Coronary artery (tissue), 2 donors: ENCODE measurements around the gene MAP4K3.
A peak's percentile ranks its signal among the peaks of the same experiment; 100 is the strongest.

Experiments used
- DNase-seq: peaks from one replicate; pipeline ENCODE4 v3.0.0-alpha.2; 2017; ENCODE audit warnings: low spot score
- H3K27ac ChIP-seq, 2 donors: fragments of 200-600 bp; sonication (generic); one replicate each; pipeline ENCODE4 v1.5.1; 2016 to 2019
- H3K4me3 ChIP-seq: fragments of 200-600 bp; sonication (generic); 2 replicates; pipeline ENCODE4 v1.5.1; 2016; ENCODE audit warnings: mild to moderate bottlenecking, moderate library complexity
- TF ChIP-seq, protein P1 (sequence below): fragments of 200-600 bp; sonication (generic); IDR thresholded peaks from one replicate; pipeline ENCODE4 v1.5.1; 2019; ENCODE audit warnings: antibody characterized with exemption

The MAP4K3 gene

DNA sequence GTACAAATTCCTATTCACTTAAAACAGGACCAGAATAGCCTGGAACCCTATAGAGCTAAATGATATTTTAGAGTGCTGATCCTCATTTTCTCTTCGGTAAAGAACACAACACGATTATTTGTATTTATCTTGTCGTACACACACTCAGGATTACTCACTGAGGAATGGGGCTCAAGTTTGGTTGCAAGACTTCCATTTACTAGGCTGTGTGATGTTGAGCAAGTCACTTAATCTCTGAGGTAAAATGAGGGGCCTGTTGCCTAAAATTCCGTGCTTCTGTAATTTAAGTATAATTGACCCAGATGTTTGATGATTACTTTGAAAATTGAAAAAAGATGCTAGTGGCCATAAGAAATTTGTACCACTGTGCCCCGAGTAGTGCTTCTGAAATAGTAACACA is 42.6 kb upstream of the MAP4K3 start:
- TF ChIP-seq, protein P1, sequence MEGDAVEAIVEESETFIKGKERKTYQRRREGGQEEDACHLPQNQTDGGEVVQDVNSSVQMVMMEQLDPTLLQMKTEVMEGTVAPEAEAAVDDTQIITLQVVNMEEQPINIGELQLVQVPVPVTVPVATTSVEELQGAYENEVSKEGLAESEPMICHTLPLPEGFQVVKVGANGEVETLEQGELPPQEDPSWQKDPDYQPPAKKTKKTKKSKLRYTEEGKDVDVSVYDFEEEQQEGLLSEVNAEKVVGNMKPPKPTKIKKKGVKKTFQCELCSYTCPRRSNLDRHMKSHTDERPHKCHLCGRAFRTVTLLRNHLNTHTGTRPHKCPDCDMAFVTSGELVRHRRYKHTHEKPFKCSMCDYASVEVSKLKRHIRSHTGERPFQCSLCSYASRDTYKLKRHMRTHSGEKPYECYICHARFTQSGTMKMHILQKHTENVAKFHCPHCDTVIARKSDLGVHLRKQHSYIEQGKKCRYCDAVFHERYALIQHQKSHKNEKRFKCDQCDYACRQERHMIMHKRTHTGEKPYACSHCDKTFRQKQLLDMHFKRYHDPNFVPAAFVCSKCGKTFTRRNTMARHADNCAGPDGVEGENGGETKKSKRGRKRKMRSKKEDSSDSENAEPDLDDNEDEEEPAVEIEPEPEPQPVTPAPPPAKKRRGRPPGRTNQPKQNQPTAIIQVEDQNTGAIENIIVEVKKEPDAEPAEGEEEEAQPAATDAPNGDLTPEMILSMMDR = no peak
- Histone ChIP-seq H3K4me3 (no peak overlapping the region), H3K27ac (no peak overlapping the region)
- no peak for DNase-seq

GRCh38 chr2:39479053-39479670 is 42.1 kb upstream of the MAP4K3 start:
- no peak overlapping the region for H3K27ac ChIP-seq
- TF ChIP-seq, protein P1 = no peak
- no peak overlapping the region for H3K4me3 ChIP-seq
- no peak for DNase-seq

DNA sequence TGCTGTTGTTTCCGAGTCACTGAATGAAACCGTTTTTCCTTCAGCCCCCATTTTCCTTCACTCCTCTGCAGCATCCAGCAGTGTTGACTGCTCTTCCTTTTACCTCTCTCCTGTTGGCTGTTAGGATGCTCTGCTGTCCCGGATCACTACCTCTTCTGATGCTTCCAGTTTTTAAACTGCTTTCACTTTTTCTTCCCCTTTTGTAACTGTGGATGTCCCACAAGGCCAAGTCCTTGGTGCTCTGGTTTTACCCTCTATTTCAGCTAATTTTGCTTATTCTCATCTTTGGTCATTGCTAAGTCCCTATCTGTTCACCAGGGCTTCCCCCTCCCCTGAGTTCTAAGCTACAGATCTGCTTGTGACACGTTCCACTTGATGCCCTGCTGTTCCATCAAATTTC is 39.4 kb upstream of the MAP4K3 start:
- no peak for DNase-seq
- TF ChIP-seq, protein P1 = no peak
- H3K4me3 ChIP-seq = no peak overlapping the region
- no peak overlapping the region for H3K27ac ChIP-seq

- H3K27ac ChIP-seq = no peak overlapping the region
- no peak overlapping the region for H3K4me3 ChIP-seq
- no peak for DNase-seq
- TF ChIP-seq, protein P1 = no peak
Measured at GRCh38 chr2:39475006-39475405, 37.9 kb upstream of the MAP4K3 start.

DNA sequence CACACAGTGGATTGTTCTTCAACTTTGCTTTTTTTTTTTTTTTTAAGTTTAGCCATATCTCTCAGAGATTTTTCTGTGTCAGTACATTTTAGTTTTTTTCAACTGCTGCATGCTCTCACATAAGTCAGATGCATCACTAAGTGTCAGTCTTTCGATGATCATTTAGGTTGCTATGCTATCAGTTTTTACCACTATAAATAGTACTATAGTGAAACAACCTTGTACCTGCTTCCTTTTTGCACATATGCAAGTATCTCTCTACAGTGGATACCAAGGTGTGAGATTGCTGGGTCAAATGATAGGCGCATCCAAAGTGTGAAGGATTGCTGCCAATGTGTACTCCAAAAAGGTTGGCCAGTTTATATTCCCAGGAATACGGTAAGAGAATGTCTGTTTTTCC is 33.5 kb upstream of the MAP4K3 start:
- Histone ChIP-seq H3K27ac (no peak overlapping the region), H3K4me3 (no peak overlapping the region)
- TF ChIP-seq, protein P1 = no peak
- DNase-seq = no peak

GRCh38 chr2:39469807-39470206 is 32.7 kb upstream of the MAP4K3 start:
- Histone ChIP-seq H3K4me3 (peak overlapping the region; percentile 31), H3K27ac (peak overlapping the region; percentile 52 to 73)
- DNase-seq = no peak
- TF ChIP-seq, protein P1 = no peak
